ENCODE results near the gene HOMER3.
"Not testable (repeated sequence)": the region's sequence is repeated elsewhere in the genome, so short reads cannot be mapped to it uniquely, and the experiment has no call there.

Gene HOMER3

GRCh38 chr19:18954094-18954493, 13.1 kb upstream of the HOMER3 start:
- no peak for DNase-seq (ENCODE audit: low read depth in 2 of 2)

GRCh38 chr19:18952364-18953003, 11.5 kb upstream of the HOMER3 start:
- DNase-seq (ENCODE audit: low read depth in 2 of 2) = not testable (repeated sequence)

GRCh38 chr19:18951721-18952281, 10.8 kb upstream of the HOMER3 start:
- DNase-seq (ENCODE audit: low read depth in 2 of 2) = no peak

- no peak for DNase-seq (ENCODE audit: low read depth in 2 of 2)
Observed at GRCh38 chr19:18949858-18950257, 8.8 kb upstream of the HOMER3 start.

- no peak for DNase-seq (ENCODE audit: low read depth in 2 of 2)
Observed at GRCh38 chr19:18948976-18949356, 7.9 kb upstream of the HOMER3 start.

GRCh38 chr19:18948075-18948975, 7.3 kb upstream of the HOMER3 start:
- DNase-seq (ENCODE audit: low read depth in 2 of 2) = no peak

GRCh38 chr19:18946918-18947317, 5.9 kb upstream of the HOMER3 start:
- no peak for DNase-seq (ENCODE audit: low read depth in 2 of 2)

GRCh38 chr19:18946335-18946734, 5.3 kb upstream of the HOMER3 start:
- no peak for DNase-seq (ENCODE audit: low read depth in 2 of 2)

- no peak for DNase-seq (ENCODE audit: low read depth in 2 of 2)
Observed at GRCh38 chr19:18945297-18945696, 4.3 kb upstream of the HOMER3 start.

- no peak for DNase-seq (ENCODE audit: low read depth in 2 of 2)
Observed at GRCh38 chr19:18943465-18943864, 2.4 kb upstream of the HOMER3 start.

GRCh38 chr19:18942692-18943091, 1.7 kb upstream of the HOMER3 start:
- no peak for DNase-seq (ENCODE audit: low read depth in 2 of 2)

GRCh38 chr19:18941628-18942354, 774 bp upstream of the HOMER3 start:
- no peak for DNase-seq (ENCODE audit: low read depth in 2 of 2)

- no peak for DNase-seq (ENCODE audit: low read depth in 2 of 2)
Observed at GRCh38 chr19:18939922-18940768, 872 bp downstream of the HOMER3 start.

GRCh38 chr19:18939163-18939562, 1.9 kb downstream of the HOMER3 start:
- DNase-seq (ENCODE audit: low read depth in 2 of 2) = no peak

GRCh38 chr19:18933297-18933696, 7.7 kb downstream of the HOMER3 start:
- no peak for DNase-seq (ENCODE audit: low read depth in 2 of 2)

GRCh38 chr19:18932216-18932841, 8.7 kb downstream of the HOMER3 start:
- DNase-seq (ENCODE audit: low read depth in 2 of 2) = peak; percentile 67 to 86

GRCh38 chr19:18931316-18932162, 9.5 kb downstream of the HOMER3 start:
- DNase-seq (ENCODE audit: low read depth in 2 of 2) = no peak

GRCh38 chr19:18929311-18929710, 11.7 kb downstream of the HOMER3 start:
- no peak for DNase-seq (ENCODE audit: low read depth in 2 of 2)

- DNase-seq (ENCODE audit: low read depth in 2 of 2) = no peak
Observed at GRCh38 chr19:18928018-18928805, 12.8 kb downstream of the HOMER3 start.

Data from stimulated activated CD4-positive, alpha-beta T cell treated with anti-CD3 and anti-CD28 coated beads, Interleukin-12 subunit alpha, Interleukin-12 subunit beta, amount 100 ng/mL, for 24 hours (primary cell).